Measurements from ENCODE around the gene DDX39B.
"Not testable (repeated sequence)": the region's sequence is repeated elsewhere in the genome, so short reads cannot be mapped to it uniquely, and the experiment has no call there.

The DDX39B gene

GRCh38 chr6:31489086-31489485 lies 52.7 kb downstream of the DDX39B start:
- TF ChIP-seq CTCF (IDR thresholded peaks at IDR 0.05; ENCODE audit: insufficient read depth, low read depth, low read length, missing control alignments) = no peak
- no peak overlapping the region for H3K4me3 ChIP-seq (ENCODE audit: low read depth, low read length)
- no peak for DNase-seq (ENCODE audit: low read depth)

GRCh38 chr6:31487674-31488073 lies 54.1 kb downstream of the DDX39B start:
- not testable (repeated sequence) for DNase-seq (ENCODE audit: low read depth); H3K4me3 ChIP-seq (ENCODE audit: low read depth, low read length)

- DNase-seq (ENCODE audit: low read depth); H3K4me3 ChIP-seq (ENCODE audit: low read depth, low read length): not testable (repeated sequence)
Observed at GRCh38 chr6:31486065-31486837, 55.6 kb downstream of the DDX39B start.

- DNase-seq (ENCODE audit: low read depth) = no peak
- TF ChIP-seq CTCF (IDR thresholded peaks at IDR 0.05; ENCODE audit: insufficient read depth, low read depth, low read length, missing control alignments) = no peak
- H3K4me3 ChIP-seq (ENCODE audit: low read depth, low read length) = no peak overlapping the region
Observed at GRCh38 chr6:31485055-31485454, 56.7 kb downstream of the DDX39B start.

GRCh38 chr6:31483392-31483791 lies 58.4 kb downstream of the DDX39B start:
- no peak for DNase-seq (ENCODE audit: low read depth)
- no peak for TF ChIP-seq CTCF (IDR thresholded peaks at IDR 0.05; ENCODE audit: insufficient read depth, low read depth, low read length, missing control alignments)
- H3K4me3 ChIP-seq (ENCODE audit: low read depth, low read length) = no peak overlapping the region

GRCh38 chr6:31480574-31480973 lies 61.2 kb downstream of the DDX39B start:
- TF ChIP-seq CTCF (IDR thresholded peaks at IDR 0.05; ENCODE audit: insufficient read depth, low read depth, low read length, missing control alignments) = no peak
- no peak overlapping the region for H3K4me3 ChIP-seq (ENCODE audit: low read depth, low read length)
- no peak for DNase-seq (ENCODE audit: low read depth)
